HG03521 (cell line): ENCODE data around the gene SLC35F4.

Source experiments
- ATAC-seq: cut with Tn5 transposase; IDR thresholded peaks from one replicate; pipeline ENCODE4 v1.9.1; 2021; ENCODE audit warnings: mild to moderate bottlenecking, moderate library complexity; ENCODE audit not compliant: unreplicated experiment

SLC35F4 gene

GRCh38 chr14:57848786-57849185, 17.1 kb downstream of the SLC35F4 start:
- ATAC-seq: no peak

DNA sequence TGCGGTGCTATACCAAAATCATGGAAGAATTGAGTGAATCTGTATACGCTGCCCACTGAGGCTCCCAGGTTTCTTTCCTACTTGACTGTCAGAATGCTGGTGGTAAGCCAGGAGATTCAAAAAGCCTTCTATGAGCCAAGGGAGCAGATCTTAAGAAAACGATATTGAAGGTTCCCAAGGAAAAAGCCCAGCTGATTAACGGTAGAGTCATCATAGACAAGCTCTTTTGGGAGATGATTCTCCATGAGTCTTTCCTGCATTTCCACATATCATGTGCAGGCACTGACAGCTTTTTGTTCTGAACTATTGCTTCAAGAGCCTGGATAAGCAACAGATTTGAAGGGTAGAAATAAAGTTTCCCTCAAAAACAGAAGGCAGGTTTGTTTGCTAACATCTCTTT, 17.5 kb downstream of the SLC35F4 start:
- no peak for ATAC-seq

DNA sequence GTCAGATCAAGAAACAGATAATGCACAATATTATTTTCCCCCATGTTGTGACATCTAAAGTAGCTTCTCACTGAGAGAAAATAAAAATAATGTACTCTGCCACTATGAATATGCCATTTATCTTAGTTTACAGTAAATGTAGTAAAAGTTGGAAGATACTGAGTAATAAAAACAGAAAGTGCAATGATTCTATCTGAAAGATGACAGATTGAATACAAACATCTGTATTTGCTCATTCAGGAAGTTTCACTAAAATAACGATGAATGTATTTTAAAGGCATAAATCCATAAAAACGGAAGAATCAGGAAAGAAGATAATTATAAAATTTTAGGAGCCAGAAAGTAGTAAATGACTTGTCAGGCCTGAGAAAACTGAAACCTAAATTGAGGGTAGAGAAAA, 18.2 kb downstream of the SLC35F4 start:
- ATAC-seq: no peak

GRCh38 chr14:57847096-57847495, 18.8 kb downstream of the SLC35F4 start:
- ATAC-seq: no peak

GRCh38 chr14:57846596-57846995, 19.3 kb downstream of the SLC35F4 start:
- ATAC-seq: no peak

GRCh38 chr14:57845802-57846531, 19.9 kb downstream of the SLC35F4 start:
- no peak for ATAC-seq

DNA sequence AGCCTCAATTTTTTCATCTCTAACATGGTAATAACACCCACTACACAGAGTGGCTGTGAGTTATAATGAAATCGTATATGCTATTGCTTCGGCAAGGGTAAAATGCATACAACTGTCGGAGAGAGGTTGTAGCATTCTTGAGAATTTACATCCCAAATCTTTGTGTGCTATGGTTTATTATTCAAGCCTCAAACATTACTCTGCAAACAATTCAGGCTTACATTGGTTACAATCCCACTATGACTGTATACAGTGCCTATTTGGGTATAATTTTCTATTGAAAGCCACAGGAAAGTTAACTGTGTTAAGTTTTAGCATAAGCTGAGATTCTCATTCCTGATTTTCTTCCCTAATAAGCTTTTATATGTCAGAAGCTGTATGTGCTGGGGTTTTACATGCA, 20.6 kb downstream of the SLC35F4 start:
- ATAC-seq: no peak

GRCh38 chr14:57837267-57837666, 28.6 kb downstream of the SLC35F4 start:
- ATAC-seq: no peak

DNA sequence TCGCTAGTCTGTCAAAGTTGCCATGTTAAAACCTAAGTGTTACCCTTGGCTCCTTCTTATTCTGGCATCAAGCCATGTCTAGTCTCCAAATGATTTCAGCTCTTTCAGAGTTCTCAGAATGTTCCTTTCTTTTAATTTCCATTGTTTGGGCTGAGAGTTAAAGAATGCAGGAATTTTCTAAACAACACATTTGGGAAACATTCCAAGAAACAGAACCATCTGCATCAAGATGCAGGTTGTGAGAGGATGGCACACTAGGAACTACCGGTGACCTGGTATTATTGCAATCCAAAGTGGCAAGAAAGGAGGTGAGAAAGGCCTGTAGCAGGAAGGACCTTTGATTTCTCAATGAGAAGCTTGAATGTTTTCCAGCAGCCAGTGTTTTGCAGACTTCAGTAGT, 30.1 kb downstream of the SLC35F4 start:
- ATAC-seq: no peak

DNA sequence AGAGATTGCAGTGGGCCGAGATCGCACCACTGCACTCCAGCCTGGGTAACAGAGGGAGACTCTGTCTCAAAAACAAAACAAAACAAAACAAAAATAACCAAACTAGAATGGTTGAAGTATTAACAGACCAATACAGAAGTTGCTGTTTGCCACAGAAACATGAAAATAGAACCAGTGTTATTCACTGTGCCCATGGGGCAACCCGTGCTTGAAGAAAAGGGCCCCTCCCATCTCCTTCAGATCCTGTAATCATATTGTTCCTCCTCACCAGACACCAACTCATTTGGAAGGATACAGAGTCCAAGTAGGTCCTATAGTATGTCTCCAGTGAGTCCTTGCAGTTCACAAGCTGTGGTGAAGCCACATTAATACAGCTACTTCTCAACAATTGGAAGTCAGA, 30.9 kb downstream of the SLC35F4 start:
- no peak for ATAC-seq

DNA sequence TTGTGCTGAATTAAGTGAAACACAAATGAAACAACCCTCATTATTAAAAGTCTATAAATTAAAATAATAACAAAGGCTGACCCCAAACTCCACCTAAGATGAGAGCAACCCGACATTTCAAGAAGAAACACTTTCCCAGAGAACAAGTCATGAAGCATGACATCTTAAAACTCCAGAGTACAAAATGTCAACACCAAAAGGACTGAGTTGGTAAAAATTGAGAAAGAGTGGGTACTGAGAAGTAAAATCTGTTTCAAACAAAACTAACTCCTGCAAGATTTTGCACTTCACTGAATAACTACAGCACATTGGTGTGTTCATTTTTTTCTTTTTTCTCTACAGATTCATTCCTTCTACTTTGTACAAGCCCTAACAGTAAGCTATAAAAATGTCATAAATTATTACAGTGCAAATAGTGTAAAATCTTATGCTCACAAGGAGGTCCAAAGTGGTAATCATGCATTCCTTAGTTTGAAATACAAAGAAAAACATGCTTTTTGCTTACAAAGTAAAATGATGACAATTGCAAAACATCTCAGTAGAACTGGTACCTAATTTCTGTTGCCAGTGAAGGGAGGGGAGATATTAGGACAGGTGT, 31.8 kb downstream of the SLC35F4 start:
- no peak for ATAC-seq

DNA sequence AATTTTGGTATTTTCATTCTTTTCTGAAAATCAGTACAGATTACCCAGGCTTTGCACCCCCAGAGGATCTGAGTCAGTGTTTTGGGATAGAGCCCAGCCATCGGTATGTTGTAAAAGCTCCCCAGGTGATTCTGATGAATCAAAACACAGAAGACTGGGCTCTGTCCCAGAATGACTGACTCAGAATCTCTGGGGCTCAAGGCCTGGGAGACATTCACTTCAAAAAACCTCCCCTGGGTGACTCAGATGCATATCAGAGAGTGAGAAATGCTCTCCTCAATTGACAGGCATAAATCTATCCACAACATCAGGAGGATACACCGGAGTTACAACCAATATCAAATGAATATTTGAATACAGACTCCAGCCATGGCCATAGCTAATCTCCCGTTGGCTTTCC, 32.6 kb downstream of the SLC35F4 start:
- no peak for ATAC-seq

- no peak for ATAC-seq
Measured at GRCh38 chr14:57831981-57832380, 33.9 kb downstream of the SLC35F4 start.

- no peak for ATAC-seq
Measured at GRCh38 chr14:57828713-57829112, 37.2 kb downstream of the SLC35F4 start.

DNA sequence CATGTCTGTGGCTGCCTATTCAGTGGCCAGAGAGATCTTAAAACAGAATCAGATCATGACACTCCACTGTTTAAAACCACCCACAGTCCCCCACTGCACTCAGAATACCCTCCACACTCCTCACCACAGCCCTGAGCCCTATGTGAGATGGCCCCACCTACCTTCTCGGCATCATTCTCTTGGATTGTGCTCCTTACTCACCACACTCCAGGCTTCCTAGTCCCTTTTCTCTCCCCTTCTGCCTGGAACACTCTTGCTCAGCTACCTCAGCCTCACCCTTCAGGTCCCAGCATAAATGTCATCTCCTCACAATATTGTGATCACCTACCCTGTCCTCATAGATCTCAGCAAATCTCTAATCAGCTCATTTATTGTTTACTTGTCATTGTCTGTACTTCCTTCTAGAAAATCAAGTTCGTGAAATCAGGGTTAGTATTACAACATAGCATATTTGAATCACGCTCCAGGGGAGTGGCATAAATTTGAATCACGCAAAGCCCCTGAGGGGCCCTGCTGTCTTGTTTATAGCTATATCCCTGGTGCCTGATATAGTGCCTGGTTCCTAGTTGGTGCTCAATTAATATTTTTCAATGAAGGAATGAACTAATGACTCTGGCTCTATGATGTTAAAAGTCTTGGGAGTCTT, 42.8 kb downstream of the SLC35F4 start:
- ATAC-seq: no peak

DNA sequence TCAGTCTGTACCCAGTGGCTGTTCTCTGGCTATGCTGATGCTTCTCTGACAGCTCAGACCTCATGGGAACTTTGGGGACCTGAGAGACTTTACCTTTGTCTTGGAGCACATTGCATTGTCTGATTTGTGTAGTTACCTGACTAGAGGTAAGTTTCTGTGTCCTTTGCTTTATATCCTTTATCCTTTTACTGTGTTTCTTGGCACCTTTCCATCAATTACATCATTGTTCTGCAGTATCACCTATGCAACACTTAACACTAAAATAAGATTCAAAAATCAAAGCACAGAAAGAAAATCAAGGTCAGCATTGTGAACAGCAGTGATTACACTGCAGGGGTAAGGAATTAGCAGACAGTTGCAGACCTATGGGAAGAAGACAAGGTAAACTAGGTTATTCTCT, 43.8 kb downstream of the SLC35F4 start:
- ATAC-seq: no peak

GRCh38 chr14:57820581-57820980, 45.3 kb downstream of the SLC35F4 start:
- no peak for ATAC-seq

DNA sequence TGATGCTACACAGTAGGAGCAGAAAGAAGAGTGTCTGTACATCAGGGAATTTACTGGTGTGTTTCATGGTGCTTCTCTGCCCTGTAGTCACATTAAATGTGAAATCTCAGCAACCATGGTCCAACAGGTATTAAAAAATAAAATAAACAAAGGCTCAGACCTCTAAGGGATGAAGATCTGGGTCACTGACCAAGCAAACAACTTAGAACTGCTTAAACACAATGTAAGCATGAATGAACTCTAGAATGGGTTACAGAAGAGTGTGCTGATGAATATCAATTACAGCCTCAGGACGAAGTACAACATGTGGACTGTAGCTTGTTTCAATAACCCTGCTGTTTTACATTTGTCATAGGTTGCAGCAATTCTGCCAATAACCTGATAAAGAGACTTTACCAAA, 47.4 kb downstream of the SLC35F4 start:
- no peak for ATAC-seq

DNA sequence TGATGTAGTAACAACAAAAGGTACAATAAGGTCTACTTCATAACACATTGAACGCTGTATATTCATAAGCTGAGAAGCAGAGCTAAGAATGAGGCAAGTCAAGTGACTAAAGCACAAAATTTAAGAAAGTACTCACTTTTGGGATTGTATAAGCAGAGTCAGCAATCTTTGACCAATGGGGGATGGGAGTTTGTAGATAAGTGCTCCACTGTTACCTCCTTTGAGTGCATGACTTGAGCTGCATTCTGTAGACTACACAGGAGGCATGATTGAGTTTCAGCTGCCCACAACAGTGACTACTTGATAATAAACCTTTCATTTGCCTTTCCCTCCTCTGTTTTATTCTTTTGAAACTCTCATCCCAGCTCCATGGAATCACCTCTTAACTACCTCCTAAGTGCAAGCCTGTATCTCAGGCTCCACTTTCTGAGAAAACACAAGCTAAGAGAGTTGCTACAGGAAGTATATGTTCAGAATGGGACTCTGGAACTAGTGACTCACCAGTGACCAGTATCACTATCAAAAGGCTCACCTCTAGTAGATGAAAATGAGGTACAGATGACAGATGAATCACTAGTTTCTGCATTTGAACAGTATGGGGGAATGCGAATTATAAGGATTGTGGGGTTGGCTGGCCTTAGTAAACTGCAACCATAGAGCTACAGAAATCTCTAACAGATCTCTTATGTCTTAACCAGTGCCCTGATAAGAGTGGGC, 49.2 kb downstream of the SLC35F4 start:
- ATAC-seq: peak; percentile 74

- no peak for ATAC-seq
Measured at GRCh38 chr14:57814726-57815125, 51.2 kb downstream of the SLC35F4 start.

DNA sequence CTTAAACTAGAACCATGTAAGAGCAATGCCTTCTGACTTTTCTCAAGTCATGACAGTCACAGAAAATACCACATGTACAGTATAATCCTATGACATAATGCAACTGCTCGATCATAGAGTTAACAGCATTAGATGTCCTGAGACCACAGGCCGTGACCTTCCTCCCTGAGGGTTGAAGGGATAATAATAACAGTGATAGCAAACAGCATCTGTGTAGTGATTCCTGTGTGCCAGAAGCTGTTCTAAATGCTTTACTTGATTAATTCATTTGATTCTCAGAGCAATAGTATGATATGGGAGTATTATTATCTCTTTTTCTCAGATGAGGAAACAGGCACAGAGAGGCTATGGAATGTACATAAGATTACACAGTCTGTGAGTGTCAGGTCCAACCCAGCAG, 53.2 kb downstream of the SLC35F4 start:
- no peak for ATAC-seq
